ENCODE measurements around the gene FAM200B.

The FAM200B gene

GRCh38 chr4:15652191-15652590 is 29.4 kb upstream of the FAM200B start:
- Histone ChIP-seq H3K4me2 (ENCODE audit: insufficient read depth, low read length) (peak overlapping the region; percentile 65), H2AFZ (ENCODE audit: low read depth, low read length) (no peak overlapping the region), H3K4me1 (ENCODE audit: insufficient read depth, low read length) (peaks cover 66% of the 10 kb centered on the region), H3K9me3 (ENCODE audit: insufficient read depth, low read length, severe bottlenecking) (no peaks in the 10 kb centered on the region), H3K9ac (ENCODE audit: low read depth, low read length) (peak overlapping the region; percentile 94; the same call in 1 of the 2 replicates), H3K27ac (ENCODE audit: low read length) (peak overlapping the region; percentile 51; the same call in 1 of the 2 replicates), H3K79me2 (ENCODE audit: insufficient read depth, low read length) (peaks cover 88% of the 10 kb centered on the region), H3K4me3 (ENCODE audit: low read depth in 1 of 2, low read length in 2 of 2) (peak overlapping the region in 1 of 2 experiments; percentile 90; a peak in 2 of 4 replicates), H4K20me1 (ENCODE audit: insufficient read depth, low read length) (peaks cover 39% of the 10 kb centered on the region), H3K27me3 (ENCODE audit: insufficient read depth, low read length, poor library complexity) (no peaks in the 10 kb centered on the region), H3K36me3 (ENCODE audit: insufficient read depth, low read length) (no peaks in the 10 kb centered on the region; the same call in 1 of the 2 replicates)
- DNase-seq, result no peak
- ATAC-seq (ENCODE audit: insufficient read depth, low read depth), result no peak
- TF ChIP-seq CTCF (IDR thresholded peaks at IDR 0.05; ENCODE audit: borderline replicate concordance, extremely low read depth, low read length, poor library complexity, severe bottlenecking), result no peak
- no peak for TF ChIP-seq EZH2 (IDR thresholded peaks at IDR 0.05; ENCODE audit: borderline replicate concordance, low read depth, low read length, severe bottlenecking)

- Histone ChIP-seq H3K27me3 (ENCODE audit: insufficient read depth, low read length, poor library complexity) (no peaks in the 10 kb centered on the region), H3K4me1 (ENCODE audit: insufficient read depth, low read length) (peaks cover 66% of the 10 kb centered on the region), H3K9ac (ENCODE audit: low read depth, low read length) (peak overlapping the region; percentile 94), H3K36me3 (ENCODE audit: insufficient read depth, low read length) (no peaks in the 10 kb centered on the region; the same call in 1 of the 2 replicates), H2AFZ (ENCODE audit: low read depth, low read length) (no peak overlapping the region), H3K9me3 (ENCODE audit: insufficient read depth, low read length, severe bottlenecking) (no peaks in the 10 kb centered on the region), H4K20me1 (ENCODE audit: insufficient read depth, low read length) (peaks cover 33% of the 10 kb centered on the region), H3K4me3 (ENCODE audit: low read depth in 1 of 2, low read length in 2 of 2) (peak overlapping the region; percentile 60 to 90), H3K4me2 (ENCODE audit: insufficient read depth, low read length) (peak overlapping the region; percentile 65), H3K79me2 (ENCODE audit: insufficient read depth, low read length) (peaks cover 81% of the 10 kb centered on the region), H3K27ac (ENCODE audit: low read length) (peak overlapping the region; percentile 90)
- TF ChIP-seq CTCF (IDR thresholded peaks at IDR 0.05; ENCODE audit: borderline replicate concordance, extremely low read depth, low read length, poor library complexity, severe bottlenecking), result no peak
- TF ChIP-seq EZH2 (IDR thresholded peaks at IDR 0.05; ENCODE audit: borderline replicate concordance, low read depth, low read length, severe bottlenecking), result no peak
- ATAC-seq (ENCODE audit: insufficient read depth, low read depth) (no peak), DNase-seq (no peak)
These were observed 28.8 kb upstream of the FAM200B start for GRCh38 chr4:15652841-15653240.

GRCh38 chr4:15653420-15653819 is 28.2 kb upstream of the FAM200B start:
- Histone ChIP-seq H4K20me1 (ENCODE audit: insufficient read depth, low read length) (peaks cover 27% of the 10 kb centered on the region), H3K4me3 (ENCODE audit: low read depth in 1 of 2, low read length in 2 of 2) (peak overlapping the region; percentile 60 to 90), H3K9me3 (ENCODE audit: insufficient read depth, low read length, severe bottlenecking) (no peaks in the 10 kb centered on the region), H3K27ac (ENCODE audit: low read length) (peak overlapping the region; percentile 90), H3K4me2 (ENCODE audit: insufficient read depth, low read length) (peak overlapping the region; percentile 65), H3K9ac (ENCODE audit: low read depth, low read length) (peak overlapping the region; percentile 94), H2AFZ (ENCODE audit: low read depth, low read length) (no peak overlapping the region), H3K27me3 (ENCODE audit: insufficient read depth, low read length, poor library complexity) (no peaks in the 10 kb centered on the region), H3K4me1 (ENCODE audit: insufficient read depth, low read length) (peaks cover 65% of the 10 kb centered on the region), H3K36me3 (ENCODE audit: insufficient read depth, low read length) (no peaks in the 10 kb centered on the region; the same call in 1 of the 2 replicates), H3K79me2 (ENCODE audit: insufficient read depth, low read length) (peaks cover 75% of the 10 kb centered on the region)
- TF ChIP-seq CTCF (IDR thresholded peaks at IDR 0.05; ENCODE audit: borderline replicate concordance, extremely low read depth, low read length, poor library complexity, severe bottlenecking) (no peak), EZH2 (IDR thresholded peaks at IDR 0.05; ENCODE audit: borderline replicate concordance, low read depth, low read length, severe bottlenecking) (no peak)
- DNase-seq, result no peak
- no peak for ATAC-seq (ENCODE audit: insufficient read depth, low read depth)
